Calu3 (cell line): ENCODE data around the gene DCP1B. TPM values are rescaled to one million over a fixed set of nuclear protein-coding genes. Genes with fewer than 3 reads are reported as not detected.

Experiments
- BruUV-seq: library from RNA; stranded (reverse); fragments of 400-500 nt; replicated peaks from 2 replicates; lab custom pipeline; 2021; lab: Mats Ljungman, UMichigan
- CTCF ChIA-PET: fragments of 300-600 bp; sonication (Branson Sonifier 250); formaldehyde crosslinking; loops from one replicate; lab custom pipeline; 2022; ENCODE audit warnings: antibody characterized with exemption; lab: Charles Lee
- DNase-seq: peaks from one replicate; pipeline ENCODE4 v3.0.0; 2022
- H3K27ac Mint-ChIP-seq: one replicate; pipeline ENCODE4 v1.8.0; 2022; ENCODE audit warnings: mixed read lengths; ENCODE audit not compliant: unreplicated experiment
- H3K27me3 Mint-ChIP-seq: one replicate; pipeline ENCODE4 v1.8.0; 2022; ENCODE audit warnings: mixed read lengths; ENCODE audit not compliant: unreplicated experiment
- H3K36me3 Mint-ChIP-seq: one replicate; pipeline ENCODE4 v1.8.0; 2022; ENCODE audit warnings: mild to moderate bottlenecking, moderate library complexity, mixed read lengths; ENCODE audit not compliant: insufficient read depth, unreplicated experiment
- H3K4me1 Mint-ChIP-seq: one replicate; pipeline ENCODE4 v1.8.0; 2022; ENCODE audit warnings: mild to moderate bottlenecking, low read depth, mixed read lengths; ENCODE audit not compliant: unreplicated experiment
- H3K4me3 Mint-ChIP-seq: one replicate; pipeline ENCODE4 v1.8.0; 2022; ENCODE audit warnings: mild to moderate bottlenecking, low read depth, moderate library complexity, mixed read lengths; ENCODE audit not compliant: unreplicated experiment
- H3K9me3 Mint-ChIP-seq: one replicate; pipeline ENCODE4 v1.8.0; 2022; ENCODE audit warnings: low read depth, mixed read lengths; ENCODE audit not compliant: unreplicated experiment
- intact Hi-C: fragments of 100-400 bp; cut with micrococcal nuclease; formaldehyde crosslinking; loops from one replicate; pipeline ENCODE4 v1.10.0; 2022; ENCODE audit not compliant: unreplicated experiment
- total RNA-seq: library from RNA; stranded (reverse); gene quantifications from 2 replicates; pipeline ENCODE4 v1.2.3, GENCODE V29; 2022
- TF ChIP-seq, protein P1 (sequence below): fragments of 200-600 bp; IDR thresholded peaks from one replicate; pipeline ENCODE4 v1.8.0; 2022; ENCODE audit warnings: antibody characterized with exemption; ENCODE audit not compliant: unreplicated experiment

Gene DCP1B
- total RNA-seq, 1 experiment from 2014 or later = 6.3 TPM

DNA sequence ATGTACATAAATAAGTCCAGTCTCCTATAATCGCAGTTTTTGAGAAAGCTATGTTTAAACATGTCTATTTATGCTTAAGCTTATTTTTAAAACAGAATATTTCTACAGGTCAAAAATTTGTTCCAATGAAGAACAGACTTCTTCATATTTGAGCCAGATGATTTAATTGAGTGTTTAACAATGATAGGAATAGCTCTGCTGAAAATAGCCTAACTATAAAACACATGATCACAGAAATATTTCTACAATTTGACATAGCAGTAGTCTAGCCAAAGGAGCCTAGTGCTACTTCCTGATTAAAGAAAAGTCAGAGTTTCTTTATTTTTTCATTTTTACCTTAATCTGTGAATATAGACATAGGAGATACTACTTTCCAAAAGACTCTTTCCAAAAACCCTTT, 29.4 kb downstream of the DCP1B start:
- no TSS peak for BruUV-seq
- Mint-ChIP-seq H3K27ac (no peak overlapping the region), H3K4me1 (no peaks in the 10 kb centered on the region), H3K4me3 (no peak overlapping the region), H3K36me3 (no peaks in the 10 kb centered on the region), H3K27me3 (no peaks in the 10 kb centered on the region), H3K9me3 (no peaks in the 10 kb centered on the region)
- CTCF ChIA-PET = no interaction called here
- TF ChIP-seq, protein P1, sequence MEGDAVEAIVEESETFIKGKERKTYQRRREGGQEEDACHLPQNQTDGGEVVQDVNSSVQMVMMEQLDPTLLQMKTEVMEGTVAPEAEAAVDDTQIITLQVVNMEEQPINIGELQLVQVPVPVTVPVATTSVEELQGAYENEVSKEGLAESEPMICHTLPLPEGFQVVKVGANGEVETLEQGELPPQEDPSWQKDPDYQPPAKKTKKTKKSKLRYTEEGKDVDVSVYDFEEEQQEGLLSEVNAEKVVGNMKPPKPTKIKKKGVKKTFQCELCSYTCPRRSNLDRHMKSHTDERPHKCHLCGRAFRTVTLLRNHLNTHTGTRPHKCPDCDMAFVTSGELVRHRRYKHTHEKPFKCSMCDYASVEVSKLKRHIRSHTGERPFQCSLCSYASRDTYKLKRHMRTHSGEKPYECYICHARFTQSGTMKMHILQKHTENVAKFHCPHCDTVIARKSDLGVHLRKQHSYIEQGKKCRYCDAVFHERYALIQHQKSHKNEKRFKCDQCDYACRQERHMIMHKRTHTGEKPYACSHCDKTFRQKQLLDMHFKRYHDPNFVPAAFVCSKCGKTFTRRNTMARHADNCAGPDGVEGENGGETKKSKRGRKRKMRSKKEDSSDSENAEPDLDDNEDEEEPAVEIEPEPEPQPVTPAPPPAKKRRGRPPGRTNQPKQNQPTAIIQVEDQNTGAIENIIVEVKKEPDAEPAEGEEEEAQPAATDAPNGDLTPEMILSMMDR = no peak
- intact Hi-C loops = no loop called here
- no peak for DNase-seq

DNA sequence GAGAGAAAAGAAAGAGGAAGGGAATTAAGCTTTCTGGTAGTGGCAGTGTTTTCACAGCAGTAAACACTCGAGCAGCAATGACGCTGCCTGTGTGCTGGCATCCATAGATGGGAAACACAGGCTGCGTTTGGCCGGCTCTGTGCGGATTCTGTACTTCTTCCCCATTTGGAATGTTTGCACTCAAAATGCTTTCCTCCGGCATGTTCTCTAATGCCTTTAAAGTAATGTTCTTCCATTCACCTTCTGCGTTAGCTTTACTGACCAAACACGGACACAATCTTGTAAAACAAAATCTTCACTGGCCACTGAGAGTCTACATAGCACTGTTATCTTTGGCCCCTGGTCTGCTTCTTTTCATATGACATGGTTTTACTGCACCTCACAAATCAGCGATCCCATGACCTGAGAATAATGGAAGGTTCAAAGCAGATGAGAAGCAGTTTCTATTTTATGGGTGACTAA, 31.4 kb downstream of the DCP1B start:
- no peaks in the 10 kb centered on the region for H3K9me3 Mint-ChIP-seq
- no peaks in the 10 kb centered on the region for H3K36me3 Mint-ChIP-seq
- H3K27ac Mint-ChIP-seq = no peak overlapping the region
- no peaks in the 10 kb centered on the region for H3K27me3 Mint-ChIP-seq
- intact Hi-C loops = no loop called here
- no peaks in the 10 kb centered on the region for H3K4me1 Mint-ChIP-seq
- BruUV-seq = no TSS peak
- DNase-seq = no peak
- CTCF ChIA-PET = no interaction called here
- H3K4me3 Mint-ChIP-seq = no peak overlapping the region
- TF ChIP-seq, protein P1 = no peak

DNA sequence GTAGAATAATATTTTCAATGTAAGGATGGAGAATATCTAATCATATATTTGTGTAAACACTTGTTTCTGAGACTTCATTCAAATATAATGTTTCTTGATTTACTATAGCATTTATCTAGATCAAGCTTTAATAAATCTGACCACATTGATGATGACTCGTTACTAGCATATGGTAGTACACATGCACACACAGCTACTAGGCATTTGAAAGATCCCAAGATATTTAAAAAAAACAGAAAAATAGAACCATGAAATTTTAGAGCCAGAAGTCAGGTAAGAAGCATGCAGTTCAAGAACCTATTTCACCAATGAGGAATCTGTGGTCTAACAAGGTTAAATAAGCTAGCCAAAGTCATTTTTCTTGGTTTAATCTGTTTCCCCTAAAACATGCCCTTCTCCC, 32.0 kb downstream of the DCP1B start:
- CTCF ChIA-PET = no interaction called here
- H3K27ac Mint-ChIP-seq = no peak overlapping the region
- no peak for DNase-seq
- TF ChIP-seq, protein P1 = no peak
- H3K9me3 Mint-ChIP-seq = no peaks in the 10 kb centered on the region
- H3K4me3 Mint-ChIP-seq = no peak overlapping the region
- BruUV-seq = no TSS peak
- no peaks in the 10 kb centered on the region for H3K4me1 Mint-ChIP-seq
- no peaks in the 10 kb centered on the region for H3K27me3 Mint-ChIP-seq
- intact Hi-C loops = no loop called here
- H3K36me3 Mint-ChIP-seq = no peaks in the 10 kb centered on the region

DNA sequence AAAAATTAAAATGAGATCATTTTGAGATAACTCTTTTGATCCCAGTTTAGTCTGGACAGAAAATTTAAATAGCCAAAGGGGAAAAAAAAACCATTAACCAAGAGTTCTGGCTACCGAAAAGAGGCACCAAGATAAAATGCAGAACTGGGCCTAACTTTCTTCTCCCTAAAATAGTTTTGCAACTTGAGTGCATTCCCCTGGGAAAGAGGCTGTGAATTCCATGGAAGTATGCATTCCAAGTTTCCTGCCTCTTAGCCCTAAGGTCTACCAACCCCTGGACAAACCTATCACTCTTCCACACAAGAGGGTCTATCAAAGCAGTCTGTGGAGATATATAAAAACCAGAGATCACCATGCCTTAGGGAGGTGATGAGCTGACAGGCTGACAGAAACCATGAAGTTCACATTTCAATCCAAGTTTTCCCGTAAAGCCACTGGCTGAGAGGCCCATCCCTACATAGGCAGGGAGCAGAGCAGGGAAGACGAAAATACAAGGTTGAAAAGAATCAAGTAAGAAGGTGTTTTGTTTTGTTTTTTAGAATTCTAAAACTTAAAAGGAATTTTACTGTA, 33.8 kb downstream of the DCP1B start:
- Mint-ChIP-seq H3K27ac (no peak overlapping the region), H3K4me3 (no peak overlapping the region), H3K9me3 (no peaks in the 10 kb centered on the region), H3K27me3 (no peaks in the 10 kb centered on the region), H3K4me1 (no peaks in the 10 kb centered on the region), H3K36me3 (no peaks in the 10 kb centered on the region)
- no TSS peak for BruUV-seq
- no peak for DNase-seq
- intact Hi-C loops = no loop called here
- CTCF ChIA-PET = no interaction called here
- TF ChIP-seq, protein P1 = no peak
